HuH-7 (cell line): Measurements from ENCODE around the gene OXT.
A peak's percentile ranks its signal among the peaks of the same experiment; 100 is the strongest.
"Not testable (repeated sequence)": the region's sequence is repeated elsewhere in the genome, so short reads cannot be mapped to it uniquely, and the experiment has no call there.

Experiments
- DNase-seq: peaks from one replicate; pipeline ENCODE4 v3.0.0; 2011; ENCODE audit warnings: low spot score

Gene OXT

GRCh38 chr20:3071610-3072529 lies at the start of gene OXT:
Gene OXT, plus strand, starts transcription at chr20:3071620. Its CDS starts 36 bp downstream, at chr20:3071656.
- DNase-seq: no peak

- DNase-seq: no peak
These were observed 49.6 kb upstream of the OXT start for GRCh38 chr20:3021777-3022176.

- DNase-seq: not testable (repeated sequence)
These were observed 48.6 kb upstream of the OXT start for GRCh38 chr20:3022559-3023490.

GRCh38 chr20:3027987-3028386 lies 43.4 kb upstream of the OXT start:
- DNase-seq: no peak

- DNase-seq: no peak
These were observed 39.8 kb upstream of the OXT start for GRCh38 chr20:3031524-3032147.

- DNase-seq: no peak
These were observed 38.8 kb upstream of the OXT start for GRCh38 chr20:3032624-3033023.

GRCh38 chr20:3037654-3038053 lies 33.8 kb upstream of the OXT start:
- DNase-seq: no peak

- no peak for DNase-seq
These were observed 33.0 kb upstream of the OXT start for GRCh38 chr20:3038454-3038853.

- DNase-seq: no peak
These were observed 32.0 kb upstream of the OXT start for GRCh38 chr20:3039426-3039825.

- DNase-seq: no peak
These were observed 31.3 kb upstream of the OXT start for GRCh38 chr20:3040086-3040485.

GRCh38 chr20:3041854-3042409 lies 29.5 kb upstream of the OXT start:
- no peak for DNase-seq

- DNase-seq: no peak
These were observed 28.8 kb upstream of the OXT start for GRCh38 chr20:3042625-3043024.

GRCh38 chr20:3043322-3043721 lies 28.1 kb upstream of the OXT start, which contains the start of gene GNRH2:
Gene GNRH2, plus strand, starts transcription at chr20:3043622. Its CDS starts 793 bp downstream, at chr20:3044415.
- no peak for DNase-seq

- no peak for DNase-seq
These were observed 27.0 kb upstream of the OXT start for GRCh38 chr20:3044336-3044965.

- peak; percentile 93 for DNase-seq
These were observed 26.2 kb upstream of the OXT start for GRCh38 chr20:3045042-3045815.

GRCh38 chr20:3045816-3046676 lies 25.4 kb upstream of the OXT start, which contains the start of gene MRPS26:
Gene MRPS26, plus strand, starts transcription at chr20:3046052. Its CDS starts 17 bp downstream, at chr20:3046069.
- peak; percentile 96 for DNase-seq

- DNase-seq: no peak
These were observed 24.6 kb upstream of the OXT start for GRCh38 chr20:3046677-3047462.
